Measurements from ENCODE around the gene ABCC8.

DNA sequence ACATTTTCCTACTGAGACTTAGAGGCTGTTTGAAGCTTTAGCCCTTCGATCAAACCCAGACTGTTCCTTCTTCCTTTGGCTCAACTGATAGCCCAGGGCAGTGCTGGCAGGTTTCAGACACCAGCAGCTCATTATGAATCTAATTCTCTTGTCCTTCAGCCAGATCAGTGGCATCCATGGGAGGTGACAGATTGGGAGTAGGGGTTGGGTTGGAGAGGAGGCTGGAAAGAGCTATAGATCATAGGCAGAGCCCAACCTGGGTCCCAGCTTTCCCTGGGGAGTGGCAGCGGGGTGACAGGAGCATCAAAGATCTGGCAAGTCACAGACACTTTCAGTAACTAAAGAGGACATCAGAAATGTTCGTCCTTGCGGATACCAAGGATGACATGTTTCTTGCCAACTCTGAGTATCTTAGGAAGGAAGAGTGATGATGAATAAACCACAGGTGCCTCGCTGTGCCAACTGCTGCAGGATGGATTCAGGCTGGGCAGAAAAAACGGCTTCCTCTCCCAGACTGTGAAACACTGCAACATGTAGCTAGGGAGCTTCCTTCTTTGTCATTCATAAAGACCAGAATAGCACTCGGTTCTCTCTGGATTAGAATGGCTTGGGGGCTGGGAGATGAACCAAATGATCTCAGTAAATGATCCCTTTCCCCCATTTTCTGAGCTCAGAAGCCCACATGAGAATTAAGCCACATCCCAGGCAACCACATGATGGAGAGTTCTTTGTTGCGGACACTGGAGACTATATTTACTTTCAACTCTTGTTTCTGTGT lies 19.1 kb downstream of the ABCC8 start:
- TF ChIP-seq EZH2 (IDR thresholded peaks at IDR 0.05) (no peak), FOXP2 (optimal IDR thresholded peaks at IDR 0.05; ENCODE audit: control extremely low read depth, extremely low read length, insufficient read depth) (no peak), POLR2AphosphoS5 (IDR thresholded peaks at IDR 0.05; ENCODE audit: borderline replicate concordance, low read depth, low read length) (no peak)

Data from SK-N-MC (cell line).